ENCODE results near the gene OR6C2.
"Not testable (repeated sequence)": the region's sequence is repeated elsewhere in the genome, so short reads cannot be mapped to it uniquely, and the experiment has no call there.

The OR6C2 gene

GRCh38 chr12:55407866-55408265, 36.0 kb upstream of the OR6C2 start:
- no peak overlapping the region for H3K27ac ChIP-seq (replicated peaks)
- no peak for DNase-seq (ENCODE audit: low read depth in 1 of 2, low spot score in 1 of 2)
- TF ChIP-seq CTCF (IDR thresholded peaks at IDR 0.05; ENCODE audit: insufficient read depth, low read length) (no peak), POLR2AphosphoS5 (IDR thresholded peaks at IDR 0.05; ENCODE audit: low read depth) (no peak), REST (IDR thresholded peaks at IDR 0.05; ENCODE audit: insufficient replicate concordance, low read depth) (no peak), SPI1 (IDR thresholded peaks at IDR 0.05; ENCODE audit: borderline replicate concordance, low read depth) (no peak), GABPA (IDR thresholded peaks at IDR 0.05; ENCODE audit: low read depth) (no peak)
- H3K4me3 ChIP-seq (replicated peaks; ENCODE audit: insufficient read depth, low read length) = no peak overlapping the region
- peaks cover 2% of the 10 kb centered on the region for H3K27me3 ChIP-seq (ENCODE audit: insufficient read depth, poor library complexity, severe bottlenecking)

GRCh38 chr12:55409133-55409532, 34.7 kb upstream of the OR6C2 start:
- not testable (repeated sequence) for H3K4me3 ChIP-seq (replicated peaks; ENCODE audit: insufficient read depth, low read length); DNase-seq (ENCODE audit: low read depth in 1 of 2, low spot score in 1 of 2); H3K27ac ChIP-seq (replicated peaks); H3K27me3 ChIP-seq (ENCODE audit: insufficient read depth, poor library complexity, severe bottlenecking)

DNA sequence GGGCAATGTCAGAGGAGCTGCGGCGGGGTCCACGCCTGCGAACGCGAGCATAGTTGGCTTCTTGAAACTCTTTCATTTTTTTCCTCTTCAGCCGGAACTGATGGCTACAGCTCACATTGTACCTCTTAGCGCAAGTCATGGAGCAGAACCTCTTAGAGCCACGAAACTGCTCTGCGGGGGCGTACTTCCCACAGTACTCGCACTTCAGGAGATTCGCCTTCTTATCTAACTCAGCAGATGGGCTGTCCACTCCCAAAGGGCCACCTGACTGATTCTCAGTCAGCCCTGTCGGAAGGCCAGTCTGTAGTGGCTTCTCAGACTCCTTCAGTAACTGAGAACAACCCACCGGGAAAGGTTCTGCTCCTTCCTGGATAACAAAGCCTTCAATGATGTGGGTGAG, 31.7 kb upstream of the OR6C2 start:
- peaks cover 13% of the 10 kb centered on the region for H3K27me3 ChIP-seq (ENCODE audit: insufficient read depth, poor library complexity, severe bottlenecking)
- not testable (repeated sequence) for H3K27ac ChIP-seq (replicated peaks); DNase-seq (ENCODE audit: low read depth in 1 of 2, low spot score in 1 of 2); H3K4me3 ChIP-seq (replicated peaks; ENCODE audit: insufficient read depth, low read length)

DNA sequence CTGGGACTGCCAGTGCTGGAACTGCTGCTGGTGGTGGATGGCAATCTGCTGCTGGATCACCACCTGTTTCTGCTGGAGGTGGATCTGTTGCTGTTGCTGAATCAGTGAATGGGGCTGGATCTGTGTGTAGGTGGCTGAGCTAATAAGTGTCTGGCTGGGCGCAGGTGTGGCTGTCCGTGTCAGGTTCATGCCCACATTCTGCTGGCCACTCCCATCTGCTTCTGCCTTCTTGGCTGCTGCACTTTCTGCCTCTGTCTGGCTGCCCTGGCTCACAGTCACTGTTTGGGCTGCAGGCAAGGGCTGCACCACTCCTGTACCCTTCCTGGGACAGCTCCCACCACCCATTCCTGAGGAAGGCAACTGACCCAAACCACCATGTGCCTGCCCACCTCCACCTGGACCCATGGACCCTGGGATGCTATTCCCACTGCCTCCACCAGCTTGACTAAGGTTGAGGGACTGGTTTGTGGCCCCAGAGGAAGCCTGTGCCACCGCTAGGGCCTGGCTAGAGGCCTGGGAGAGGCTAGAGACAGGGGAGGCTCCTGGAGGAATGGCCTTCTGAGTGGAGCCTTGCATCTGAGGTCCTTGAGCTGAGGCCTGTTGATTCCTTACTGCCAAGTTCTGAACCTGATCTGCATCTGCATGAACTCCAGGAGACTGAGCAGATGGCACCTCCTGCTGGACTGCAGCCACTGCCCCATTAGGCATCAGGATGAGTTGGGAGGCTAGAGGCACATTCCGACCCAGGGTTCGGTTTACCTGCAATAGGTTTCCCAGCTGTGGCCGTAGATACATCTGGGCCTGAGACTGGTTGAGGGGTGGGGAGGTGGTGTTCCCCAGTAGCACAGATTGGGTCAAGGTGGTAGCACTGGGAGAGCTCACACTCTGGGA, 30.1 kb upstream of the OR6C2 start:
- peaks cover 10% of the 10 kb centered on the region for H3K27me3 ChIP-seq (ENCODE audit: insufficient read depth, poor library complexity, severe bottlenecking)
- H3K4me3 ChIP-seq (replicated peaks; ENCODE audit: insufficient read depth, low read length); H3K27ac ChIP-seq (replicated peaks); DNase-seq (ENCODE audit: low read depth in 1 of 2, low spot score in 1 of 2): not testable (repeated sequence)

- not testable (repeated sequence) for H3K27ac ChIP-seq (replicated peaks); H3K4me3 ChIP-seq (replicated peaks; ENCODE audit: insufficient read depth, low read length); DNase-seq (ENCODE audit: low read depth in 1 of 2, low spot score in 1 of 2)
- H3K27me3 ChIP-seq (ENCODE audit: insufficient read depth, poor library complexity, severe bottlenecking) = peaks cover 10% of the 10 kb centered on the region
Observed at GRCh38 chr12:55414396-55414823, 29.5 kb upstream of the OR6C2 start.

GRCh38 chr12:55414889-55415288, 29.0 kb upstream of the OR6C2 start:
- H3K27ac ChIP-seq (replicated peaks); H3K4me3 ChIP-seq (replicated peaks; ENCODE audit: insufficient read depth, low read length); DNase-seq (ENCODE audit: low read depth in 1 of 2, low spot score in 1 of 2): not testable (repeated sequence)
- peaks cover 10% of the 10 kb centered on the region for H3K27me3 ChIP-seq (ENCODE audit: insufficient read depth, poor library complexity, severe bottlenecking)

DNA sequence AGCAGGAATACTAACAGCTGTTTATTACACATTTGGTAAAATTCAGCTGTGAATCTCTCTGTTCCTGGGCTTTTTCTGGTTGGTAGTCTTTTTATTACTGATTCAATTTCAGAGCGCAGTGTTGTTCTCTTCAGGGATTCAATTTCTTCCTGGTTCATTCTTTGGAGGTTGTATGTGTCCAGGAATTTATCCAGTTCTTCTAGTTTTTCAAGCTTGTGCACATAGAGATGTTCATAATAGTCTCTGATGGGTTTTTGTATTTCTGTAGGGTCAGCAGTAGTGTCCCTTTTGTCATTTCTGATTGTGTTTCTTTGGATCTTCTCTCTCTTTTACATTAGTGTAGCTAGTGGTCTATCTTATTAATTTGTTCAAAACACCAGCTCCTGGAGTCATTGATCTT, 26.9 kb upstream of the OR6C2 start:
- Histone ChIP-seq H3K27me3 (ENCODE audit: insufficient read depth, poor library complexity, severe bottlenecking) (peaks cover 10% of the 10 kb centered on the region), H3K4me3 (replicated peaks; ENCODE audit: insufficient read depth, low read length) (no peak overlapping the region), H3K27ac (replicated peaks) (no peak overlapping the region)
- no peak for DNase-seq (ENCODE audit: low read depth in 1 of 2, low spot score in 1 of 2)
- TF ChIP-seq GABPA (IDR thresholded peaks at IDR 0.05; ENCODE audit: low read depth) = no peak
- TF ChIP-seq POLR2AphosphoS5 (IDR thresholded peaks at IDR 0.05; ENCODE audit: low read depth) = no peak
- no peak for TF ChIP-seq REST (IDR thresholded peaks at IDR 0.05; ENCODE audit: insufficient replicate concordance, low read depth)
